Muscle of leg (tissue), 11 donors: ENCODE results near the gene HOMER1. TPM values are rescaled to one million over a fixed set of nuclear protein-coding genes. Genes with fewer than 3 reads are reported as not detected.

ENCODE experiments used
- DNase-seq: peaks from one replicate; pipeline ENCODE4 v3.0.0; 2013
- H3K27ac ChIP-seq: one replicate; pipeline ENCODE4 v1.5.1; 2013; ENCODE audit warnings: mild to moderate bottlenecking, low read length, control low read depth
- H3K27me3 ChIP-seq: one replicate; pipeline ENCODE4 v1.6.1; 2013; ENCODE audit warnings: low read length; ENCODE audit not compliant: control insufficient read depth, insufficient read depth
- H3K36me3 ChIP-seq: one replicate; pipeline ENCODE4 v1.6.1; 2013; ENCODE audit warnings: low read length; ENCODE audit not compliant: control insufficient read depth, insufficient read depth
- H3K4me1 ChIP-seq: one replicate; pipeline ENCODE4 v1.6.1; 2013; ENCODE audit warnings: low read length; ENCODE audit not compliant: control insufficient read depth, insufficient read depth
- H3K4me3 ChIP-seq: one replicate; pipeline ENCODE4 v1.5.1; 2013; ENCODE audit warnings: low read length, control low read depth
- H3K9me3 ChIP-seq: replicated peaks from 2 replicates; pipeline ENCODE4 v1.6.1; 2013; ENCODE audit warnings: low read depth, low read length; ENCODE audit not compliant: control insufficient read depth
- WGBS: methylation state at CpG from one replicate; pipeline ENCODE4 v1.1.5; 2013; ENCODE audit warnings: missing lambda C conversion rate; ENCODE audit not compliant: insufficient coverage; 5-methylcytosine and 5-hydroxymethylcytosine counted together
- polyA plus RNA-seq, 8 donors: library from polyadenylated mRNA; unstranded; fragments of 120-200 nt; gene quantifications; one replicate each; pipeline versions ENCODE4 v1.2.1 to v1.2.3, GENCODE V29; 2013; ENCODE audit warnings: inconsistent platforms in 1 of 8, low replicate concordance in 1 of 8; ENCODE audit not compliant: insufficient read length in 8 of 8, insufficient read depth in 1 of 8
- total RNA-seq: library from RNA; stranded (reverse); fragments of 120-200 nt; gene quantifications from one replicate; pipeline ENCODE4 v1.2.4, GENCODE V29; 2013

The HOMER1 gene
- total and polyA plus RNA-seq, 9 donors, result 11.3 to 36.6 (median 30.0) TPM

GRCh38 chr5:79436224-79436623 is 77.7 kb downstream of the HOMER1 start:
- H3K27me3 ChIP-seq, result no peaks in the 10 kb centered on the region
- WGBS, result no CpG with 5 or more reads among the region's 3 CpGs
- peak; percentile 26 for DNase-seq
- H3K4me1 ChIP-seq, result no peaks in the 10 kb centered on the region
- H3K36me3 ChIP-seq, result no peaks in the 10 kb centered on the region
- no peak overlapping the region for H3K4me3 ChIP-seq
- no peak overlapping the region for H3K27ac ChIP-seq
- H3K9me3 ChIP-seq, result no peaks in the 10 kb centered on the region

DNA sequence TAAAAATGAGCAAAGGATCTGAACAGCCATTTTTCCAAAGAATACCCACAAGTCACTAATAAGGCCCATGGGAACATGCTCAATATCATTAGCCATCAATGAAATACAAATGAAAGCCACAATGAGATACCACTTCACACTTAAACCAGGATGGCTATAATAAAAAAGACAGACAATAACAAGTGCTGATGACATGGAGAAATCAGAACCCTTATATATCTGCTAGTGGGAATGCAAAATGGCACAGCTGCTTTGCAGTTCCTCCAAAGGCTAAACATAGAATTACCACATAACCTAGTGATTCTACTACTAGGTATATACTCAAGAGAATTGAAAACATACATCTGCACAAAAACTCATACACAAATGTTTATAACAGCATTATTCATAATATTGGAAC is 83.7 kb downstream of the HOMER1 start:
- Histone ChIP-seq H3K9me3 (no peaks in the 10 kb centered on the region), H3K36me3 (no peaks in the 10 kb centered on the region), H3K27ac (no peak overlapping the region), H3K4me3 (no peak overlapping the region), H3K27me3 (no peaks in the 10 kb centered on the region), H3K4me1 (no peaks in the 10 kb centered on the region)
- no peak for DNase-seq

GRCh38 chr5:79423296-79423695 is 90.6 kb downstream of the HOMER1 start:
- no CpG with 5 or more reads among the region's 3 CpGs for WGBS
- no peak for DNase-seq
- no peaks in the 10 kb centered on the region for H3K27me3 ChIP-seq
- H3K36me3 ChIP-seq, result no peaks in the 10 kb centered on the region
- H3K9me3 ChIP-seq, result no peaks in the 10 kb centered on the region
- no peak overlapping the region for H3K4me3 ChIP-seq
- H3K4me1 ChIP-seq, result no peaks in the 10 kb centered on the region
- H3K27ac ChIP-seq, result no peak overlapping the region

DNA sequence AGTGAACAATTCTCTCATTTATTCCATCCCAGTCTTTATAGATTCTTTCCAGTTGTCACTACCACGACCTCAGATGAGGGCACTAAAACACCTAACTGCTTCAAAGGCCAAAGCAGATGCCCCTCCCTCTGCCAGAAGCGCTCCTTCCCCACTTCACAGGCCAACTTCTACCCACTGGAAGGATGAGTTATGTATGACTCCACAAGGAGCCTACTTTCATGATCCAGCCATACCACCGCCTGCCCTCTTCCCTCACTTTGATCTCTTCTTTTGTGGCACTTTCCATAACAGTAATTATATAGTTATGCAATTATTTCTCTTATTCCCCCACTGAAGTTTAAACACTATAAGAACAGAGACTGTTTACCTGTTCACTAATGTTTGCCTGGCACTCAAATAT is 93.7 kb downstream of the HOMER1 start:
- Histone ChIP-seq H3K4me3 (no peak overlapping the region), H3K9me3 (no peaks in the 10 kb centered on the region), H3K27ac (no peak overlapping the region), H3K4me1 (no peaks in the 10 kb centered on the region), H3K27me3 (no peaks in the 10 kb centered on the region), H3K36me3 (no peaks in the 10 kb centered on the region)
- no peak for DNase-seq
- no CpG with 5 or more reads among the region's 3 CpGs for WGBS

GRCh38 chr5:79418276-79418675 is 95.7 kb downstream of the HOMER1 start:
- H3K36me3 ChIP-seq, result no peaks in the 10 kb centered on the region
- no peak overlapping the region for H3K27ac ChIP-seq
- no peaks in the 10 kb centered on the region for H3K27me3 ChIP-seq
- DNase-seq, result no peak
- 74% methylated on average over 4 of the region's 5 CpGs for WGBS
- H3K9me3 ChIP-seq, result no peaks in the 10 kb centered on the region
- H3K4me1 ChIP-seq, result no peaks in the 10 kb centered on the region
- no peak overlapping the region for H3K4me3 ChIP-seq

GRCh38 chr5:79417495-79417894 is 96.4 kb downstream of the HOMER1 start:
- H3K9me3 ChIP-seq, result no peaks in the 10 kb centered on the region
- H3K27me3 ChIP-seq, result no peaks in the 10 kb centered on the region
- DNase-seq, result no peak
- WGBS, result no CpG with 5 or more reads among the region's 1 CpG
- H3K4me3 ChIP-seq, result no peak overlapping the region
- no peaks in the 10 kb centered on the region for H3K4me1 ChIP-seq
- no peaks in the 10 kb centered on the region for H3K36me3 ChIP-seq
- H3K27ac ChIP-seq, result no peak overlapping the region

GRCh38 chr5:79416499-79416898 is 97.4 kb downstream of the HOMER1 start:
- H3K4me1 ChIP-seq, result no peaks in the 10 kb centered on the region
- H3K4me3 ChIP-seq, result no peak overlapping the region
- no peaks in the 10 kb centered on the region for H3K9me3 ChIP-seq
- DNase-seq, result peak; percentile 61
- WGBS, result 89% methylated on average over 1 of the region's 2 CpGs
- no peaks in the 10 kb centered on the region for H3K36me3 ChIP-seq
- no peak overlapping the region for H3K27ac ChIP-seq
- H3K27me3 ChIP-seq, result no peaks in the 10 kb centered on the region

DNA sequence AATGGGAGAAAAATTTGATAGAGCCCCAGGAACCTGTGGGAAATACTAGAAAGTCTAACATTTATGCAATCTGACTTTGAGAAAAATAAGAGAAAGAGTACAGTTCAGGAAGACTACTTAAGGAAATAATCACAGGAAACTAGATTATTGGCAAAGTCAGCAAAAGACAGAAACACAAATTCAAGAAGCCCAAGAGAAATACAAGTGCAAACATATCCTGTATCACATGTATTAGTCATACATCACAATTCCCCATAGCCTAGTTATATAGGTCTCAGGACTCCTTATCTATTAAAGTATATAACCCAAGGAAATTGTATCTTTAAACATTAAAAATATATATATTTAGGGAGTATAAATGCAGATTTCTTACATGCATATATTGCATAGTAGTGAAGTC is 100.8 kb downstream of the HOMER1 start:
- Histone ChIP-seq H3K27me3 (no peaks in the 10 kb centered on the region), H3K4me3 (no peak overlapping the region), H3K27ac (no peak overlapping the region), H3K4me1 (no peaks in the 10 kb centered on the region), H3K9me3 (peaks cover 7% of the 10 kb centered on the region), H3K36me3 (no peaks in the 10 kb centered on the region)
- peak; percentile 9 for DNase-seq

- H3K36me3 ChIP-seq, result no peaks in the 10 kb centered on the region
- peaks cover 7% of the 10 kb centered on the region for H3K9me3 ChIP-seq
- no peak for DNase-seq
- no peak overlapping the region for H3K27ac ChIP-seq
- no peak overlapping the region for H3K4me3 ChIP-seq
- H3K27me3 ChIP-seq, result no peaks in the 10 kb centered on the region
- H3K4me1 ChIP-seq, result no peaks in the 10 kb centered on the region
Observed at GRCh38 chr5:79408028-79408427, 105.9 kb downstream of the HOMER1 start.

DNA sequence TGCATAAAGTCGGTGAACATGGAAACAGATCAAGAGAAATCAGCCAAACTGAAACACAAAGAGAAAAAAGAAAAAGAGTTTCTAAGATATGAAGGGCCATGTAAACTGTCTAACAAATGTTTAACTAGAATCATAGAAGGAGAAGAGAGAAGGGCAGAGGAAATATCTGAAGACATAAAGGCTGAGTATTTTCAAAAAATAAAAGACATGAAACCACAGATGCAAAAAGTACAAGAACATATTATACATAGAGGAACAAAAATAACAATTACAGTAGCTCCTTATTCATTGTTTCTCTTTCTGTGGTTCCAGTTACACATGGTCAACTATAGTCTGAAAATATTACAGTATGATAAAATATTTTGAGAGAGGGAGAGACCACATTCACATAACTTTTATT is 106.3 kb downstream of the HOMER1 start:
- H3K4me3 ChIP-seq, result no peak overlapping the region
- H3K36me3 ChIP-seq, result no peaks in the 10 kb centered on the region
- no peak overlapping the region for H3K27ac ChIP-seq
- H3K9me3 ChIP-seq, result peaks cover 7% of the 10 kb centered on the region
- no peaks in the 10 kb centered on the region for H3K27me3 ChIP-seq
- no peaks in the 10 kb centered on the region for H3K4me1 ChIP-seq
- DNase-seq, result no peak
- WGBS, result 100% methylated on average over 1 of the region's 1 CpG

DNA sequence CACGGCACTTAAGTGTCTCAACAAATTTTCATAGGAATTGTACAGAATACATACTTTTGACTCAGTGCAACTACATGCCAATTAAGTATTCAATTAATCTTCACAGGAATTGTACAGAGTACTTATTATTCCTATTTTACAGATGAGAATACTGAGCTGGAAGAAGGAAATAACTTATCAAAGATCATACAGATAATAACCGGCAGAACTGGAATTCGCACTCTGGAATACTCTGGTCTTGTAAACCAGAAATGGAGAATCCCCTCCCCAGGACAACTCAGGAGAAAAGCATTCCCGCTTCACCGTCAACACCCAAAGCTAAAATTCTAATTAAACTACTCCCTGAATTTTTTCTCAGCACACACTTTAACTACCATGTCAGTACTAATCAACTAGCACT is 112.7 kb downstream of the HOMER1 start:
- no peaks in the 10 kb centered on the region for H3K9me3 ChIP-seq
- no peak for DNase-seq
- H3K27ac ChIP-seq, result no peak overlapping the region
- no peaks in the 10 kb centered on the region for H3K36me3 ChIP-seq
- WGBS, result no CpG with 5 or more reads among the region's 5 CpGs
- H3K4me1 ChIP-seq, result no peaks in the 10 kb centered on the region
- no peaks in the 10 kb centered on the region for H3K27me3 ChIP-seq
- no peak overlapping the region for H3K4me3 ChIP-seq
